ENCODE data around the gene CASP7. TPM values are rescaled to one million over a fixed set of nuclear protein-coding genes. Genes with fewer than 3 reads are reported as not detected.

CASP7 gene
- total RNA-seq, 4 donors from 2014 or later, result 10.2 to 15.7 (median 11.6) TPM

GRCh38 chr10:113742466-113742865 lies 62.8 kb downstream of the CASP7 start:
- DNase-seq (ENCODE audit: extremely low spot score), result no peak
- Histone ChIP-seq H3K4me3 (no peak overlapping the region), H3K36me3 (no peaks in the 10 kb centered on the region), H3K27ac (replicated peaks in 1 of 4) (no peak overlapping the region), H3K9me3 (no peaks in the 10 kb centered on the region), H3K27me3 (no peaks in the 10 kb centered on the region), H3K4me1 (no peaks in the 10 kb centered on the region)
- intact Hi-C loops (cut with DNase I), result no loop called here
- 89% methylated on average over 2 of the region's 2 CpGs for WGBS
- no peak for TF ChIP-seq POLR2A (IDR thresholded peaks at IDR 0.05; ENCODE audit: low read depth)
- TF ChIP-seq POLR2AphosphoS5 (IDR thresholded peaks at IDR 0.05), result no peak
- TF ChIP-seq EP300 (IDR thresholded peaks at IDR 0.05), result no peak
- no peak for TF ChIP-seq CTCF (IDR thresholded peaks at IDR 0.05)

DNA sequence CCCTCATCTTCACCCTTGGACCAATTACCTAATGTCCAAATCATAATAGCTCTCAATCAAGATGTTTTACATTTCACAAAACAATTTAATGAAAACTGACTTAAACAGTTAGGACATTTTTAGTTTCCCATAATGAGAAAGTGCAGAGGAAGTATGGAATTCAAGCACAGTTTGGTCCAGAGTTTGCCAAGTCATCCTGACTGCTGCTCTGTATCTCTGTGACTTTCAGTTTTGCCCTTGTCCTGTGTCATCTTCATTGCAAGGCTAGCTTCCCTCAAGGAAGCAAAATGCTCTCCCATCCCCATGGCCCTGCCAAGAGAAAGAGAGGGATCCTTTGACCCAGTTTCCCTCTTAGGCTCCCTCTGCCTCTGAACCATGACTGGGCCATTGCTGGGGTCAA lies 63.9 kb downstream of the CASP7 start:
- no peaks in the 10 kb centered on the region for H3K27me3 ChIP-seq
- intact Hi-C loops (cut with DNase I), result no loop called here
- no peak for TF ChIP-seq CTCF (IDR thresholded peaks at IDR 0.05)
- no peak for TF ChIP-seq POLR2A (IDR thresholded peaks at IDR 0.05; ENCODE audit: low read depth)
- no peak for TF ChIP-seq EP300 (IDR thresholded peaks at IDR 0.05)
- TF ChIP-seq POLR2AphosphoS5 (IDR thresholded peaks at IDR 0.05), result no peak
- H3K36me3 ChIP-seq, result no peaks in the 10 kb centered on the region
- H3K27ac ChIP-seq (replicated peaks in 1 of 4), result no peak overlapping the region
- H3K4me3 ChIP-seq, result no peak overlapping the region
- no peak for DNase-seq (ENCODE audit: extremely low spot score)
- H3K4me1 ChIP-seq, result no peaks in the 10 kb centered on the region
- no peaks in the 10 kb centered on the region for H3K9me3 ChIP-seq

- DNase-seq (ENCODE audit: extremely low spot score), result no peak
- Histone ChIP-seq H3K4me3 (no peak overlapping the region), H3K9me3 (no peaks in the 10 kb centered on the region), H3K4me1 (no peaks in the 10 kb centered on the region), H3K27me3 (no peaks in the 10 kb centered on the region), H3K36me3 (no peaks in the 10 kb centered on the region), H3K27ac (replicated peaks in 1 of 4) (no peak overlapping the region)
- no peak for TF ChIP-seq EP300 (IDR thresholded peaks at IDR 0.05)
- TF ChIP-seq CTCF (IDR thresholded peaks at IDR 0.05), result no peak
- TF ChIP-seq POLR2AphosphoS5 (IDR thresholded peaks at IDR 0.05), result no peak
- no peak for TF ChIP-seq POLR2A (IDR thresholded peaks at IDR 0.05; ENCODE audit: low read depth)
- 72% methylated on average over 2 of the region's 2 CpGs for WGBS
- intact Hi-C loops (cut with DNase I), result no loop called here
These were observed 65.7 kb downstream of the CASP7 start for GRCh38 chr10:113745374-113745773.

GRCh38 chr10:113746217-113746957 lies 66.7 kb downstream of the CASP7 start:
- TF ChIP-seq EP300 (IDR thresholded peaks at IDR 0.05) (no peak), CTCF (IDR thresholded peaks at IDR 0.05) (no peak), POLR2A (IDR thresholded peaks at IDR 0.05; ENCODE audit: low read depth) (no peak), POLR2AphosphoS5 (IDR thresholded peaks at IDR 0.05) (no peak)
- no peak for DNase-seq (ENCODE audit: extremely low spot score)
- no peaks in the 10 kb centered on the region for H3K36me3 ChIP-seq
- no peak overlapping the region for H3K27ac ChIP-seq (replicated peaks in 1 of 4)
- 73% methylated on average over 3 of the region's 3 CpGs for WGBS
- intact Hi-C loops (cut with DNase I), result no loop called here
- no peak overlapping the region for H3K4me3 ChIP-seq
- no peaks in the 10 kb centered on the region for H3K9me3 ChIP-seq
- H3K27me3 ChIP-seq, result no peaks in the 10 kb centered on the region
- no peaks in the 10 kb centered on the region for H3K4me1 ChIP-seq
